ENCODE results near the gene PDZD2.

GRCh38 chr5:32031089-32031488 is 392.2 kb downstream of the PDZD2 start:
- TF ChIP-seq CTCF (IDR thresholded peaks at IDR 0.05), result no peak
- no peak for TF ChIP-seq POLR2AphosphoS5 (IDR thresholded peaks at IDR 0.05)
- TF ChIP-seq POLR2A (IDR thresholded peaks at IDR 0.05), result no peak
- no peak for TF ChIP-seq EP300 (IDR thresholded peaks at IDR 0.05)

All from sigmoid colon (tissue), 4 donors.